ENCODE results near the gene DENND2A.
"Not testable (repeated sequence)": the region's sequence is repeated elsewhere in the genome, so short reads cannot be mapped to it uniquely, and the experiment has no call there.

DNA sequence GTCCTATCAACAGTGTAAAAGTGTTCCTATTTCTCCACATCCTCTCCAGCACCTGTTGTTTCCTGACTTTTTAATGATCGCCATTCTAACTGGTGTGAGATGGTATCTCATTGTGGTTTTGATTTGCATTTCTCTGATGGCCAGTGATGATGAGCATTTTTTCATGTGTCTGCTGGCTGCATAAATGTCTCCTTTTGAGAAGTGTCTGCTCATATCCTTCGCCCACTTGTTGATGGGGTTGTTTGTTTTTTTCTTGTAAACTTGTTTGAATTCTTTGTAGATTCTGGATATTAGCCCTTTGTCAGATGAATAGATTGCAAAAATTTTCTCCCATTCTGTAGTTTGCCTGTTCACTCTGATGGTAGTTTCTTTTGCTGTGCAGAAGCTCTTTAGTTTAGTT lies 22.3 kb upstream of the DENND2A start:
- TF ChIP-seq, protein P1, sequence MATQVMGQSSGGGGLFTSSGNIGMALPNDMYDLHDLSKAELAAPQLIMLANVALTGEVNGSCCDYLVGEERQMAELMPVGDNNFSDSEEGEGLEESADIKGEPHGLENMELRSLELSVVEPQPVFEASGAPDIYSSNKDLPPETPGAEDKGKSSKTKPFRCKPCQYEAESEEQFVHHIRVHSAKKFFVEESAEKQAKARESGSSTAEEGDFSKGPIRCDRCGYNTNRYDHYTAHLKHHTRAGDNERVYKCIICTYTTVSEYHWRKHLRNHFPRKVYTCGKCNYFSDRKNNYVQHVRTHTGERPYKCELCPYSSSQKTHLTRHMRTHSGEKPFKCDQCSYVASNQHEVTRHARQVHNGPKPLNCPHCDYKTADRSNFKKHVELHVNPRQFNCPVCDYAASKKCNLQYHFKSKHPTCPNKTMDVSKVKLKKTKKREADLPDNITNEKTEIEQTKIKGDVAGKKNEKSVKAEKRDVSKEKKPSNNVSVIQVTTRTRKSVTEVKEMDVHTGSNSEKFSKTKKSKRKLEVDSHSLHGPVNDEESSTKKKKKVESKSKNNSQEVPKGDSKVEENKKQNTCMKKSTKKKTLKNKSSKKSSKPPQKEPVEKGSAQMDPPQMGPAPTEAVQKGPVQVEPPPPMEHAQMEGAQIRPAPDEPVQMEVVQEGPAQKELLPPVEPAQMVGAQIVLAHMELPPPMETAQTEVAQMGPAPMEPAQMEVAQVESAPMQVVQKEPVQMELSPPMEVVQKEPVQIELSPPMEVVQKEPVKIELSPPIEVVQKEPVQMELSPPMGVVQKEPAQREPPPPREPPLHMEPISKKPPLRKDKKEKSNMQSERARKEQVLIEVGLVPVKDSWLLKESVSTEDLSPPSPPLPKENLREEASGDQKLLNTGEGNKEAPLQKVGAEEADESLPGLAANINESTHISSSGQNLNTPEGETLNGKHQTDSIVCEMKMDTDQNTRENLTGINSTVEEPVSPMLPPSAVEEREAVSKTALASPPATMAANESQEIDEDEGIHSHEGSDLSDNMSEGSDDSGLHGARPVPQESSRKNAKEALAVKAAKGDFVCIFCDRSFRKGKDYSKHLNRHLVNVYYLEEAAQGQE (IDR thresholded peaks at IDR 0.05; ENCODE audit: insufficient replicate concordance, low read depth), result not testable (repeated sequence)
- TF ChIP-seq, protein P2, sequence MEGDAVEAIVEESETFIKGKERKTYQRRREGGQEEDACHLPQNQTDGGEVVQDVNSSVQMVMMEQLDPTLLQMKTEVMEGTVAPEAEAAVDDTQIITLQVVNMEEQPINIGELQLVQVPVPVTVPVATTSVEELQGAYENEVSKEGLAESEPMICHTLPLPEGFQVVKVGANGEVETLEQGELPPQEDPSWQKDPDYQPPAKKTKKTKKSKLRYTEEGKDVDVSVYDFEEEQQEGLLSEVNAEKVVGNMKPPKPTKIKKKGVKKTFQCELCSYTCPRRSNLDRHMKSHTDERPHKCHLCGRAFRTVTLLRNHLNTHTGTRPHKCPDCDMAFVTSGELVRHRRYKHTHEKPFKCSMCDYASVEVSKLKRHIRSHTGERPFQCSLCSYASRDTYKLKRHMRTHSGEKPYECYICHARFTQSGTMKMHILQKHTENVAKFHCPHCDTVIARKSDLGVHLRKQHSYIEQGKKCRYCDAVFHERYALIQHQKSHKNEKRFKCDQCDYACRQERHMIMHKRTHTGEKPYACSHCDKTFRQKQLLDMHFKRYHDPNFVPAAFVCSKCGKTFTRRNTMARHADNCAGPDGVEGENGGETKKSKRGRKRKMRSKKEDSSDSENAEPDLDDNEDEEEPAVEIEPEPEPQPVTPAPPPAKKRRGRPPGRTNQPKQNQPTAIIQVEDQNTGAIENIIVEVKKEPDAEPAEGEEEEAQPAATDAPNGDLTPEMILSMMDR (IDR thresholded peaks at IDR 0.05; ENCODE audit: insufficient read depth, low read length), result not testable (repeated sequence)
- not testable (repeated sequence) for TF ChIP-seq GABPA (IDR thresholded peaks at IDR 0.05; ENCODE audit: low read depth)

All from HL-60 (cell line).